ENCODE data around the gene DLGAP5.

DNA sequence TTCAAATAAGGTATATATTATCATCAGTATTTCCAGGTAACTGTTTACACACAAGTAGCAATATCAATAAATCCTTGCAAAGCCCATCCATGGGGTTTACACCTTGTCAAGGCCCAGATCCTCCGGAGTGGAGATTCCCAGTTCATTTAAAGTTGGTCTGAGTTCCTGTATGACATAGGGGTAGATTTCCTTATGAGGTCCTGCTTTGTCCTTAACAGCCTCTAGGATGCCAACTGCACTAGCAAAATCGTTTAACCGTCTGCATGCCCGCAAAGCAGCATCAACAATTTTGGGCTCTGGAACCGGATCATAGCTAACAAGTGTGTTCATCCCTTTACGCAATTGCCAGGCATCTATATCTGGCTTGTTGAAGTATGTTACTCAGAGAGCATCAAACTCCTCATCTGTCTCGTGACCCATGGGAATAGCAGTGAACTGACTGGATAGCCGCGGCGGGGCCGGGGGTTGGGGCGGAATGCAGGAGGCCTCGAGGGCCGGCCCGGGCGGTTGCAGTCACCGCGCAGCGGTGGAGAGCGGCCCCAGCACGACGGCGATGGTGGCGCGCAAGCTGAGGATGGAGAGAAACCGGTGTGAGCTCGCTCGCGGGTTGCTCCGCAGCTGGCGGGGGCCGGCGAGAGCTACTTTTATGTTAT lies 49.3 kb upstream of the DLGAP5 start:
- TF ChIP-seq, protein P1, sequence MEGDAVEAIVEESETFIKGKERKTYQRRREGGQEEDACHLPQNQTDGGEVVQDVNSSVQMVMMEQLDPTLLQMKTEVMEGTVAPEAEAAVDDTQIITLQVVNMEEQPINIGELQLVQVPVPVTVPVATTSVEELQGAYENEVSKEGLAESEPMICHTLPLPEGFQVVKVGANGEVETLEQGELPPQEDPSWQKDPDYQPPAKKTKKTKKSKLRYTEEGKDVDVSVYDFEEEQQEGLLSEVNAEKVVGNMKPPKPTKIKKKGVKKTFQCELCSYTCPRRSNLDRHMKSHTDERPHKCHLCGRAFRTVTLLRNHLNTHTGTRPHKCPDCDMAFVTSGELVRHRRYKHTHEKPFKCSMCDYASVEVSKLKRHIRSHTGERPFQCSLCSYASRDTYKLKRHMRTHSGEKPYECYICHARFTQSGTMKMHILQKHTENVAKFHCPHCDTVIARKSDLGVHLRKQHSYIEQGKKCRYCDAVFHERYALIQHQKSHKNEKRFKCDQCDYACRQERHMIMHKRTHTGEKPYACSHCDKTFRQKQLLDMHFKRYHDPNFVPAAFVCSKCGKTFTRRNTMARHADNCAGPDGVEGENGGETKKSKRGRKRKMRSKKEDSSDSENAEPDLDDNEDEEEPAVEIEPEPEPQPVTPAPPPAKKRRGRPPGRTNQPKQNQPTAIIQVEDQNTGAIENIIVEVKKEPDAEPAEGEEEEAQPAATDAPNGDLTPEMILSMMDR (IDR thresholded peaks at IDR 0.05; ENCODE audit: low read depth, low read length): no peak
- TF ChIP-seq POLR2A (IDR thresholded peaks at IDR 0.05; ENCODE audit: extremely low read depth, insufficient read length): no peak
